ENCODE results near the gene PRKN.

PRKN gene

GRCh38 chr6:162262466-162263196, 464.9 kb downstream of the PRKN start:
- TF ChIP-seq CTCF (IDR thresholded peaks at IDR 0.05; ENCODE audit: borderline replicate concordance, control extremely low read depth, extremely low read depth, insufficient read depth, missing control alignments) = no peak
- in situ Hi-C loops (cut with MboI; ENCODE audit: low sequenced_read_pairs, unreplicated experiment) = no loop called here
- DNase-seq (ENCODE audit: low spot score) = no peak

GRCh38 chr6:162261598-162261997, 466.0 kb downstream of the PRKN start:
- no peak for TF ChIP-seq CTCF (IDR thresholded peaks at IDR 0.05; ENCODE audit: borderline replicate concordance, control extremely low read depth, extremely low read depth, insufficient read depth, missing control alignments)
- DNase-seq (ENCODE audit: low spot score) = no peak
- in situ Hi-C loops (cut with MboI; ENCODE audit: low sequenced_read_pairs, unreplicated experiment) = no loop called here

GRCh38 chr6:162260027-162260426, 467.5 kb downstream of the PRKN start:
- no peak for DNase-seq (ENCODE audit: low spot score)
- no peak for TF ChIP-seq CTCF (IDR thresholded peaks at IDR 0.05; ENCODE audit: borderline replicate concordance, control extremely low read depth, extremely low read depth, insufficient read depth, missing control alignments)
- in situ Hi-C loops (cut with MboI; ENCODE audit: low sequenced_read_pairs, unreplicated experiment) = no loop called here

GRCh38 chr6:162258647-162259046, 468.9 kb downstream of the PRKN start:
- in situ Hi-C loops (cut with MboI; ENCODE audit: low sequenced_read_pairs, unreplicated experiment) = no loop called here
- TF ChIP-seq CTCF (IDR thresholded peaks at IDR 0.05; ENCODE audit: borderline replicate concordance, control extremely low read depth, extremely low read depth, insufficient read depth, missing control alignments) = no peak
- no peak for DNase-seq (ENCODE audit: low spot score)

- TF ChIP-seq CTCF (IDR thresholded peaks at IDR 0.05; ENCODE audit: borderline replicate concordance, control extremely low read depth, extremely low read depth, insufficient read depth, missing control alignments) = no peak
- no peak for DNase-seq (ENCODE audit: low spot score)
- in situ Hi-C loops (cut with MboI; ENCODE audit: low sequenced_read_pairs, unreplicated experiment) = no loop called here
These were observed 471.2 kb downstream of the PRKN start for GRCh38 chr6:162256361-162256760.

GRCh38 chr6:162251257-162251656, 476.3 kb downstream of the PRKN start:
- DNase-seq (ENCODE audit: low spot score) = no peak
- in situ Hi-C loops (cut with MboI; ENCODE audit: low sequenced_read_pairs, unreplicated experiment) = no loop called here
- no peak for TF ChIP-seq CTCF (IDR thresholded peaks at IDR 0.05; ENCODE audit: borderline replicate concordance, control extremely low read depth, extremely low read depth, insufficient read depth, missing control alignments)

Data from GM13976 (cell line).